Measurements from ENCODE around the gene CATSPERD.

DNA sequence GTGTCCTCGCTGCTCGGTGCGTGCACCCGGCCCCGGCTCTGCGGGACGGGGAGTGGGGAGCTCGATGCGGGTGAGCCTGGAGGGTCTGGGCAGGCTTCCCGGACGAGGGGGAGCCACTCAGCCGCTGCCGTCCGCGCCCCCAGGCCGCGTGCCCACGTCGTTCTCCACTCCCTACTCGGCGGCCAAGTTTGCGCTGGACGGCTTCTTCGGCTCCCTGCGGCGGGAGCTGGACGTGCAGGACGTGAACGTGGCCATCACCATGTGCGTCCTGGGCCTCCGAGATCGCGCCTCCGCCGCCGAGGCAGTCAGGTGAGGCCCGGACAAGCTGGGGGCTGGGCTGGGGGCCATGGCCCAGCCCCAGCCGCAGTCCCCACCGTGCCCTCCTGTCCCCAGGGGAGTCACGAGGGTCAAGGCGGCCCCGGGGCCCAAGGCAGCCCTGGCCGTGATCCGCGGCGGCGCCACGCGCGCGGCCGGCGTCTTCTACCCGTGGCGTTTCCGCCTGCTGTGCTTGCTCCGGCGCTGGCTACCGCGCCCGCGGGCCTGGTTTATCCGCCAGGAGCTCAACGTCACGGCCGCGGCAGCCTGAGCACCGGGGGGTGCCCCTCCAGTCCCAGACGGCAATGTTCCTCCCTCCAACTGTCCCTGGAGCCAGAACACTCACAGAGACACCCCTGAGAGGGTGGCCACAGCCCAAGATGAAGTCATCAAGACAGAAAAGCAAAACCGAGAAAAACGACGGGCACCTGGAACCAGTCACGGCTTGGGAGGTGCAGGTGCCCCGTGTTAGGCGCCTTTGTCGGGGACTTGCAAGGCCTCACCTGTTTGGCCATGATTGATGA lies 32.9 kb upstream of the CATSPERD start:
- TF ChIP-seq RBM34 (IDR thresholded peaks at IDR 0.05; ENCODE audit: borderline replicate concordance, insufficient read depth, low read length), result no peak
- TF ChIP-seq SMARCE1 (IDR thresholded peaks at IDR 0.05), result no peak
- TF ChIP-seq DNMT1 (IDR thresholded peaks at IDR 0.05), result no peak
- TF ChIP-seq, protein P1, sequence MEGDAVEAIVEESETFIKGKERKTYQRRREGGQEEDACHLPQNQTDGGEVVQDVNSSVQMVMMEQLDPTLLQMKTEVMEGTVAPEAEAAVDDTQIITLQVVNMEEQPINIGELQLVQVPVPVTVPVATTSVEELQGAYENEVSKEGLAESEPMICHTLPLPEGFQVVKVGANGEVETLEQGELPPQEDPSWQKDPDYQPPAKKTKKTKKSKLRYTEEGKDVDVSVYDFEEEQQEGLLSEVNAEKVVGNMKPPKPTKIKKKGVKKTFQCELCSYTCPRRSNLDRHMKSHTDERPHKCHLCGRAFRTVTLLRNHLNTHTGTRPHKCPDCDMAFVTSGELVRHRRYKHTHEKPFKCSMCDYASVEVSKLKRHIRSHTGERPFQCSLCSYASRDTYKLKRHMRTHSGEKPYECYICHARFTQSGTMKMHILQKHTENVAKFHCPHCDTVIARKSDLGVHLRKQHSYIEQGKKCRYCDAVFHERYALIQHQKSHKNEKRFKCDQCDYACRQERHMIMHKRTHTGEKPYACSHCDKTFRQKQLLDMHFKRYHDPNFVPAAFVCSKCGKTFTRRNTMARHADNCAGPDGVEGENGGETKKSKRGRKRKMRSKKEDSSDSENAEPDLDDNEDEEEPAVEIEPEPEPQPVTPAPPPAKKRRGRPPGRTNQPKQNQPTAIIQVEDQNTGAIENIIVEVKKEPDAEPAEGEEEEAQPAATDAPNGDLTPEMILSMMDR (IDR thresholded peaks at IDR 0.05 in 2 of 3, conservative IDR thresholded peaks at IDR 0.05 in 1 of 3; ENCODE audit: insufficient read depth in 2 of 3, low read depth in 1 of 3, low read length in 3 of 3), result no peak
- no peak for TF ChIP-seq SP1 (CRISPR knock-in tag; IDR thresholded peaks at IDR 0.05)
- TF ChIP-seq, protein P2, sequence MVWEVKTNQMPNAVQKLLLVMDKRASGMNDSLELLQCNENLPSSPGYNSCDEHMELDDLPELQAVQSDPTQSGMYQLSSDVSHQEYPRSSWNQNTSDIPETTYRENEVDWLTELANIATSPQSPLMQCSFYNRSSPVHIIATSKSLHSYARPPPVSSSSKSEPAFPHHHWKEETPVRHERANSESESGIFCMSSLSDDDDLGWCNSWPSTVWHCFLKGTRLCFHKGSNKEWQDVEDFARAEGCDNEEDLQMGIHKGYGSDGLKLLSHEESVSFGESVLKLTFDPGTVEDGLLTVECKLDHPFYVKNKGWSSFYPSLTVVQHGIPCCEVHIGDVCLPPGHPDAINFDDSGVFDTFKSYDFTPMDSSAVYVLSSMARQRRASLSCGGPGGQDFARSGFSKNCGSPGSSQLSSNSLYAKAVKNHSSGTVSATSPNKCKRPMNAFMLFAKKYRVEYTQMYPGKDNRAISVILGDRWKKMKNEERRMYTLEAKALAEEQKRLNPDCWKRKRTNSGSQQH (CRISPR knock-in tag; IDR thresholded peaks at IDR 0.05), result no peak
- TF ChIP-seq, protein P3, sequence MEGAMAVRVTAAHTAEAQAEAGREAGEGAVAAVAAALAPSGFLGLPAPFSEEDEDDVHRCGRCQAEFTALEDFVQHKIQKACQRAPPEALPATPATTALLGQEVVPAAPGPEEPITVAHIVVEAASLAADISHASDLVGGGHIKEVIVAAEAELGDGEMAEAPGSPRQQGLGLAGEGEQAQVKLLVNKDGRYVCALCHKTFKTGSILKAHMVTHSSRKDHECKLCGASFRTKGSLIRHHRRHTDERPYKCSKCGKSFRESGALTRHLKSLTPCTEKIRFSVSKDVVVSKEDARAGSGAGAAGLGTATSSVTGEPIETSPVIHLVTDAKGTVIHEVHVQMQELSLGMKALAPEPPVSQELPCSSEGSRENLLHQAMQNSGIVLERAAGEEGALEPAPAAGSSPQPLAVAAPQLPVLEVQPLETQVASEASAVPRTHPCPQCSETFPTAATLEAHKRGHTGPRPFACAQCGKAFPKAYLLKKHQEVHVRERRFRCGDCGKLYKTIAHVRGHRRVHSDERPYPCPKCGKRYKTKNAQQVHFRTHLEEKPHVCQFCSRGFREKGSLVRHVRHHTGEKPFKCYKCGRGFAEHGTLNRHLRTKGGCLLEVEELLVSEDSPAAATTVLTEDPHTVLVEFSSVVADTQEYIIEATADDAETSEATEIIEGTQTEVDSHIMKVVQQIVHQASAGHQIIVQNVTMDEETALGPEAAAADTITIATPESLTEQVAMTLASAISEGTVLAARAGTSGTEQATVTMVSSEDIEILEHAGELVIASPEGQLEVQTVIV (CRISPR knock-in tag; IDR thresholded peaks at IDR 0.05; ENCODE audit: borderline replicate concordance), result no peak
- no peak for TF ChIP-seq ZNF274 (IDR thresholded peaks at IDR 0.05; ENCODE audit: borderline replicate concordance, low read depth, low read length)
- no peak for TF ChIP-seq NCOA1 (IDR thresholded peaks at IDR 0.05; ENCODE audit: low read depth)
- TF ChIP-seq, protein P4, sequence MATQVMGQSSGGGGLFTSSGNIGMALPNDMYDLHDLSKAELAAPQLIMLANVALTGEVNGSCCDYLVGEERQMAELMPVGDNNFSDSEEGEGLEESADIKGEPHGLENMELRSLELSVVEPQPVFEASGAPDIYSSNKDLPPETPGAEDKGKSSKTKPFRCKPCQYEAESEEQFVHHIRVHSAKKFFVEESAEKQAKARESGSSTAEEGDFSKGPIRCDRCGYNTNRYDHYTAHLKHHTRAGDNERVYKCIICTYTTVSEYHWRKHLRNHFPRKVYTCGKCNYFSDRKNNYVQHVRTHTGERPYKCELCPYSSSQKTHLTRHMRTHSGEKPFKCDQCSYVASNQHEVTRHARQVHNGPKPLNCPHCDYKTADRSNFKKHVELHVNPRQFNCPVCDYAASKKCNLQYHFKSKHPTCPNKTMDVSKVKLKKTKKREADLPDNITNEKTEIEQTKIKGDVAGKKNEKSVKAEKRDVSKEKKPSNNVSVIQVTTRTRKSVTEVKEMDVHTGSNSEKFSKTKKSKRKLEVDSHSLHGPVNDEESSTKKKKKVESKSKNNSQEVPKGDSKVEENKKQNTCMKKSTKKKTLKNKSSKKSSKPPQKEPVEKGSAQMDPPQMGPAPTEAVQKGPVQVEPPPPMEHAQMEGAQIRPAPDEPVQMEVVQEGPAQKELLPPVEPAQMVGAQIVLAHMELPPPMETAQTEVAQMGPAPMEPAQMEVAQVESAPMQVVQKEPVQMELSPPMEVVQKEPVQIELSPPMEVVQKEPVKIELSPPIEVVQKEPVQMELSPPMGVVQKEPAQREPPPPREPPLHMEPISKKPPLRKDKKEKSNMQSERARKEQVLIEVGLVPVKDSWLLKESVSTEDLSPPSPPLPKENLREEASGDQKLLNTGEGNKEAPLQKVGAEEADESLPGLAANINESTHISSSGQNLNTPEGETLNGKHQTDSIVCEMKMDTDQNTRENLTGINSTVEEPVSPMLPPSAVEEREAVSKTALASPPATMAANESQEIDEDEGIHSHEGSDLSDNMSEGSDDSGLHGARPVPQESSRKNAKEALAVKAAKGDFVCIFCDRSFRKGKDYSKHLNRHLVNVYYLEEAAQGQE (IDR thresholded peaks at IDR 0.05; ENCODE audit: borderline replicate concordance), result no peak
- TF ChIP-seq, protein P4 (CRISPR knock-in tag; IDR thresholded peaks at IDR 0.05; ENCODE audit: low read depth), result no peak
- TF ChIP-seq, protein P5, sequence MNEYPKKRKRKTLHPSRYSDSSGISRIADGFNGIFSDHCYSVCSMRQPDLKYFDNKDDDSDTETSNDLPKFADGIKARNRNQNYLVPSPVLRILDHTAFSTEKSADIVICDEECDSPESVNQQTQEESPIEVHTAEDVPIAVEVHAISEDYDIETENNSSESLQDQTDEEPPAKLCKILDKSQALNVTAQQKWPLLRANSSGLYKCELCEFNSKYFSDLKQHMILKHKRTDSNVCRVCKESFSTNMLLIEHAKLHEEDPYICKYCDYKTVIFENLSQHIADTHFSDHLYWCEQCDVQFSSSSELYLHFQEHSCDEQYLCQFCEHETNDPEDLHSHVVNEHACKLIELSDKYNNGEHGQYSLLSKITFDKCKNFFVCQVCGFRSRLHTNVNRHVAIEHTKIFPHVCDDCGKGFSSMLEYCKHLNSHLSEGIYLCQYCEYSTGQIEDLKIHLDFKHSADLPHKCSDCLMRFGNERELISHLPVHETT (CRISPR knock-in tag; conservative IDR thresholded peaks at IDR 0.05 in 1 of 2, IDR thresholded peaks at IDR 0.05 in 1 of 2), result no peak
- TF ChIP-seq SRSF9 (IDR thresholded peaks at IDR 0.05; ENCODE audit: borderline replicate concordance, low read depth, low read length), result no peak

Measured in K562 (cell line).